Activated CD8-positive, alpha-beta memory T cell treated with anti-CD3 and anti-CD28 coated beads, Interleukin-2, amount 50 U/mL, for 4 hours (primary cell): Measurements from ENCODE around the gene CAPN15.
"Not testable (repeated sequence)": the region's sequence is repeated elsewhere in the genome, so short reads cannot be mapped to it uniquely, and the experiment has no call there.

ENCODE experiments used
- DNase-seq: peaks from one replicate; pipeline ENCODE4 v3.0.0-alpha.2; 2020

The CAPN15 gene

GRCh38 chr16:595094-595528 lies 67.6 kb downstream of the CAPN15 start:
- no peak for DNase-seq

GRCh38 chr16:595942-596735 lies 68.6 kb downstream of the CAPN15 start:
- DNase-seq = no peak

GRCh38 chr16:596736-597060 lies 69.2 kb downstream of the CAPN15 start:
- no peak for DNase-seq

GRCh38 chr16:597655-598054 lies 70.1 kb downstream of the CAPN15 start:
- DNase-seq = not testable (repeated sequence)

- DNase-seq = no peak
Observed at GRCh38 chr16:598823-599739, 71.6 kb downstream of the CAPN15 start.

- DNase-seq = no peak
Observed at GRCh38 chr16:600781-601180, 73.3 kb downstream of the CAPN15 start.

- no peak for DNase-seq
Observed at GRCh38 chr16:603933-604332, 76.4 kb downstream of the CAPN15 start.
